Mammary epithelial cell (primary cell): ENCODE results near the gene AKTIP.

Source experiments
- EZH2 ChIP-seq: IDR thresholded peaks from 2 replicates; pipeline ENCODE4 v1.6.1; 2012; ENCODE audit warnings: low read length, inconsistent platforms, borderline replicate concordance
- TF ChIP-seq, protein P1 (sequence below), 2 donors: IDR thresholded peaks in 1 of 2; conservative IDR thresholded peaks in 1 of 2; 2 replicates each; pipeline ENCODE4 v1.5.1; 2011 to 2012; ENCODE audit warnings: inconsistent platforms in 2 of 2, low read length in 2 of 2, mild to moderate bottlenecking in 2 of 2, control low read depth in 1 of 2, low read depth in 1 of 2; ENCODE audit not compliant: insufficient read depth in 1 of 2; ENCODE audit errors: extremely low read depth in 1 of 2

- TF ChIP-seq, protein P1, sequence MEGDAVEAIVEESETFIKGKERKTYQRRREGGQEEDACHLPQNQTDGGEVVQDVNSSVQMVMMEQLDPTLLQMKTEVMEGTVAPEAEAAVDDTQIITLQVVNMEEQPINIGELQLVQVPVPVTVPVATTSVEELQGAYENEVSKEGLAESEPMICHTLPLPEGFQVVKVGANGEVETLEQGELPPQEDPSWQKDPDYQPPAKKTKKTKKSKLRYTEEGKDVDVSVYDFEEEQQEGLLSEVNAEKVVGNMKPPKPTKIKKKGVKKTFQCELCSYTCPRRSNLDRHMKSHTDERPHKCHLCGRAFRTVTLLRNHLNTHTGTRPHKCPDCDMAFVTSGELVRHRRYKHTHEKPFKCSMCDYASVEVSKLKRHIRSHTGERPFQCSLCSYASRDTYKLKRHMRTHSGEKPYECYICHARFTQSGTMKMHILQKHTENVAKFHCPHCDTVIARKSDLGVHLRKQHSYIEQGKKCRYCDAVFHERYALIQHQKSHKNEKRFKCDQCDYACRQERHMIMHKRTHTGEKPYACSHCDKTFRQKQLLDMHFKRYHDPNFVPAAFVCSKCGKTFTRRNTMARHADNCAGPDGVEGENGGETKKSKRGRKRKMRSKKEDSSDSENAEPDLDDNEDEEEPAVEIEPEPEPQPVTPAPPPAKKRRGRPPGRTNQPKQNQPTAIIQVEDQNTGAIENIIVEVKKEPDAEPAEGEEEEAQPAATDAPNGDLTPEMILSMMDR (conservative IDR thresholded peaks at IDR 0.05 in 1 of 2, IDR thresholded peaks at IDR 0.05 in 1 of 2; ENCODE audit: extremely low read depth in 1 of 2, insufficient read depth in 1 of 2, low read depth in 1 of 2, low read length in 2 of 2), result no peak
- no peak for TF ChIP-seq EZH2
These were observed 14.8 kb upstream of the AKTIP start for GRCh38 chr16:53517851-53518250.
